OCI-LY1 (cell line): ENCODE results near the gene PCDHB9.
"Not testable (repeated sequence)": the region's sequence is repeated elsewhere in the genome, so short reads cannot be mapped to it uniquely, and the experiment has no call there.

Experiments
- H2AFZ ChIP-seq: fragments of 200-600 bp; sonication (generic), shearing (Covaris generic); 2 replicates; pipeline ENCODE4 v1.6.0; 2014; ENCODE audit warnings: antibody characterized with exemption, mild to moderate bottlenecking, low read length
- H3F3A ChIP-seq: fragments of 200-600 bp; sonication (generic), shearing (Covaris generic); 2 replicates; pipeline ENCODE4 v1.6.0; 2014; ENCODE audit warnings: mild to moderate bottlenecking, antibody characterized with exemption, low read length, moderate library complexity; ENCODE audit not compliant: insufficient read depth
- H3K27ac ChIP-seq: fragments of 200-600 bp; sonication (generic); 2 replicates; pipeline ENCODE4 v1.5.1; 2014; ENCODE audit warnings: low read length, mixed run types, mild to moderate bottlenecking, low read depth; ENCODE audit not compliant: poor library complexity, severe bottlenecking
- H3K27me3 ChIP-seq: fragments of 200-600 bp; sonication (generic); 2 replicates; pipeline ENCODE4 v1.6.0; 2014; ENCODE audit warnings: antibody characterized with exemption, mild to moderate bottlenecking, low read length, moderate library complexity; ENCODE audit not compliant: insufficient read depth
- H3K36me3 ChIP-seq: fragments of 200-600 bp; sonication (generic); 2 replicates; pipeline ENCODE4 v1.6.1; 2014; ENCODE audit warnings: mild to moderate bottlenecking, antibody characterized with exemption, low read length, moderate library complexity, mixed read lengths; ENCODE audit not compliant: insufficient read depth
- H3K4me1 ChIP-seq: fragments of 200-600 bp; sonication (generic); 2 replicates; pipeline ENCODE4 v1.5.1; 2014; ENCODE audit warnings: mild to moderate bottlenecking, low read length, moderate library complexity; ENCODE audit not compliant: insufficient read depth, severe bottlenecking
- H3K4me2 ChIP-seq: fragments of 200-600 bp; sonication (generic), shearing (Covaris generic); 2 replicates; pipeline ENCODE4 v1.6.1; 2014; ENCODE audit warnings: low read length
- H3K4me3 ChIP-seq: fragments of 200-600 bp; sonication (generic); 2 replicates; pipeline ENCODE4 v1.5.1; 2014; ENCODE audit warnings: low read length, low read depth, mild to moderate bottlenecking, mixed read lengths; ENCODE audit not compliant: poor library complexity, severe bottlenecking
- H3K79me2 ChIP-seq: fragments of 200-600 bp; shearing (Covaris generic); 2 replicates; pipeline ENCODE4 v1.6.1; 2016; ENCODE audit warnings: mixed run types, low read length, mixed read lengths; ENCODE audit not compliant: insufficient read depth
- H3K9ac ChIP-seq: fragments of 200-600 bp; sonication (generic), shearing (Covaris generic); 2 replicates; pipeline ENCODE4 v1.6.1; 2014; ENCODE audit warnings: mild to moderate bottlenecking, low read length, mixed read lengths
- H3K9me2 ChIP-seq: fragments of 200-600 bp; sonication (generic), shearing (Covaris generic); 2 replicates; pipeline ENCODE4 v1.6.1; 2014; ENCODE audit warnings: low read depth, mild to moderate bottlenecking, low read length, mixed read lengths
- H3K9me3 ChIP-seq: fragments of 200-600 bp; shearing (Covaris generic); 2 replicates; pipeline ENCODE4 v1.6.1; 2014; ENCODE audit warnings: low read length, mixed read lengths
- H4K20me1 ChIP-seq: fragments of 200-600 bp; sonication (generic), shearing (Covaris generic); 2 replicates; pipeline ENCODE4 v1.6.0; 2016; ENCODE audit warnings: mild to moderate bottlenecking, low read length; ENCODE audit not compliant: insufficient read depth
- CTCF ChIP-seq: fragments of 200-600 bp; sonication (generic), shearing (Covaris generic); IDR thresholded peaks from 2 replicates; pipeline ENCODE4 v1.5.1; 2017; ENCODE audit warnings: mild to moderate bottlenecking, antibody characterized with exemption, low read length, moderate library complexity, mixed read lengths
- EZH2 ChIP-seq: fragments of 200-600 bp; sonication (generic), shearing (Covaris generic); IDR thresholded peaks from 2 replicates; pipeline ENCODE4 v1.8.0; 2017; ENCODE audit warnings: borderline replicate concordance, mixed run types, mild to moderate bottlenecking, antibody characterized with exemption, low read length, moderate library complexity, mixed read lengths

The PCDHB9 gene

GRCh38 chr5:141175933-141176332, 11.0 kb upstream of the PCDHB9 start:
- Histone ChIP-seq H3K9me2 (no peaks in the 10 kb centered on the region), H3K9me3 (no peaks in the 10 kb centered on the region), H3K4me2 (no peak overlapping the region), H3F3A (no peaks in the 10 kb centered on the region), H3K27ac (no peak overlapping the region), H3K4me1 (no peaks in the 10 kb centered on the region), H3K27me3 (no peaks in the 10 kb centered on the region), H3K36me3 (no peaks in the 10 kb centered on the region), H3K9ac (no peak overlapping the region), H3K79me2 (no peaks in the 10 kb centered on the region), H4K20me1 (no peaks in the 10 kb centered on the region), H2AFZ (no peak overlapping the region), H3K4me3 (no peak overlapping the region)
- TF ChIP-seq CTCF, result no peak
- no peak for TF ChIP-seq EZH2

- H3K27ac ChIP-seq, H3K4me1 ChIP-seq, H3K4me3 ChIP-seq, H2AFZ ChIP-seq, H3K9me3 ChIP-seq, H3K9me2 ChIP-seq, H4K20me1 ChIP-seq, H3K4me2 ChIP-seq, H3K9ac ChIP-seq, H3K27me3 ChIP-seq, H3K36me3 ChIP-seq, H3F3A ChIP-seq, H3K79me2 ChIP-seq: not testable (repeated sequence)
Observed at GRCh38 chr5:141177577-141178191, 9.3 kb upstream of the PCDHB9 start, which contains the start of gene PCDHB8. Gene PCDHB8, plus strand, starts transcription at chr5:141177790. Its CDS starts 245 bp downstream, at chr5:141178035.

GRCh38 chr5:141179371-141179770, 7.6 kb upstream of the PCDHB9 start:
- H3K27ac ChIP-seq, H3F3A ChIP-seq, H3K4me2 ChIP-seq, H3K4me3 ChIP-seq, H3K9me2 ChIP-seq, H2AFZ ChIP-seq, H3K27me3 ChIP-seq, H4K20me1 ChIP-seq, H3K79me2 ChIP-seq, H3K9me3 ChIP-seq, H3K9ac ChIP-seq, H3K36me3 ChIP-seq, H3K4me1 ChIP-seq: not testable (repeated sequence)

- H3K27ac ChIP-seq, H3K4me3 ChIP-seq, H3K9me2 ChIP-seq, H3F3A ChIP-seq, H3K36me3 ChIP-seq, H3K4me2 ChIP-seq, H3K9me3 ChIP-seq, H3K4me1 ChIP-seq, H4K20me1 ChIP-seq, H3K27me3 ChIP-seq, H3K9ac ChIP-seq, H3K79me2 ChIP-seq, H2AFZ ChIP-seq: not testable (repeated sequence)
Observed at GRCh38 chr5:141179876-141180275, 7.1 kb upstream of the PCDHB9 start.

GRCh38 chr5:141180313-141180712, 6.6 kb upstream of the PCDHB9 start:
- Histone ChIP-seq H3K9ac (no peak overlapping the region), H3K9me2 (no peaks in the 10 kb centered on the region), H3K27me3 (no peaks in the 10 kb centered on the region), H3K9me3 (no peaks in the 10 kb centered on the region), H3F3A (no peaks in the 10 kb centered on the region), H3K27ac (no peak overlapping the region), H3K4me1 (no peaks in the 10 kb centered on the region), H2AFZ (no peak overlapping the region), H3K36me3 (no peaks in the 10 kb centered on the region), H3K4me2 (no peak overlapping the region), H3K4me3 (no peak overlapping the region), H4K20me1 (no peaks in the 10 kb centered on the region), H3K79me2 (no peaks in the 10 kb centered on the region)
- no peak for TF ChIP-seq EZH2
- no peak for TF ChIP-seq CTCF
